GM19395 (cell line): ENCODE results near the gene ADARB2.

Source experiments
- ATAC-seq: cut with Tn5 transposase; IDR thresholded peaks from one replicate; pipeline ENCODE4 v1.9.1; 2021; ENCODE audit warnings: mild to moderate bottlenecking, moderate library complexity; ENCODE audit not compliant: unreplicated experiment

ADARB2 gene

DNA sequence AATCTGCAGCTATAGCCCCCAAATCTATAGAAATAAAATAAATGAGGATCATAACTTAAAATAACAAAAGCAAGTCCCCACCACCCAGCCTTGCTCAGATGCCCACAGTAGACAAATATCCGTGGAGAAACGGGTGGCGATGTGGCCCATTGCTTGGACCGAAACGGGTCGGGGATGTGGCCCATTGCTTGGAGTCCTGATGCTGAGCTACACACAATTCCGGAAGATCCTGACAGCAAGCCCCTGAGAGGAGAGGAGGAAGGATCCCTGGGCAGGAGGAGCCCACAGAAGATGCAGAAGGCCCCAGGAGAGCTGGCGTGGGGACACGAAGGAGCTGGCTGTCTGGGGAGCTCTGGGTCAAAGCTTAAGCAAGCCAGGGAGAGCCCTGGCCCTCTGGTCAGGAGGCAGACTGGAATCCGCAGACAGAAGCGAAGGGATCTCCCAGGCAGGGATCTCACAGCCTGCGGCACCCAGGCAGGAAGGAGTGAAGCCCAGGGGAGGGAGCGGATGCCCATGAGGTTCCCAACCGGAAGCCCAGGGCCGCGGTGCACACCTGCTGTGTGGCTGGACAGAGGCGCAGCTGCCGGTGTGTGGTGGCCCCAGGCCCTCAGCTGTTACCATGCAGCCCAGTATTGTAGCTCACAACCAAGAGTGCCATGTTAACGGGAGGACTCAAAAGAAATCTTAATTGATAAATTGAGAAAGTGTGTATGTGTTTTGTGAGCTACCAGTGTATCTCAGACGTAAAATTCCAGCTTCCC, 138.8 kb downstream of the ADARB2 start:
- ATAC-seq, result no peak

GRCh38 chr10:1597370-1598146, 139.8 kb downstream of the ADARB2 start:
- ATAC-seq, result no peak

DNA sequence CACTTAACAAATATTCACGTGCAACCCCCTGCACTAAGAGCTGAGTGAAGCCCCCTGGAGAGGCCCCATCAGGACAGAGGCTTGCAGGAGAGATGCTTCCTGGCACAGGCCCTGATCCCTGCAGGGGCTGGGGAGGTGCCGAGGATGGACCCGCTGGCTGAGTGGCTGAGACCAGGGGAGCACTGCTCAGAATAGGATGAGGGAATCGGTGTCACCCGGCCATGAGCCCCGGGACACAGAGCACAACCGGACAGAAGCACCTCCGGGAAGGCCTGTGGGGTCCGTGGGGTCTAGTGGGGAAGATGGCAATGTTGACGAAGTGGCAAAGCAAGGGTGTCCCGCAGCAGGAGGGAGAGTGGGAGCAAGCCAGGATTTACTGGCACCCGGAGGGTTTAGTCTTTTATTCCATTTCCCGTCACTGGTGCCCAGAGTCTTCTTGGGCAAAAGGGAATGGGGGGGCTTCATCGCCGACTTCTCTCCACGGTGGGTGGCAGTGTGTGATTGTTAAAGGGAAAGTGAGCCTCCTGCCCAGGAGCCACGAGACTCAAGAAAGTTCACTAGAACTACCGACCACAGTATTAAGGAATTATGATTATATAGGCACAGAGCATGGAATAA, 140.7 kb downstream of the ADARB2 start:
- no peak for ATAC-seq

GRCh38 chr10:1595726-1596125, 141.6 kb downstream of the ADARB2 start:
- no peak for ATAC-seq

DNA sequence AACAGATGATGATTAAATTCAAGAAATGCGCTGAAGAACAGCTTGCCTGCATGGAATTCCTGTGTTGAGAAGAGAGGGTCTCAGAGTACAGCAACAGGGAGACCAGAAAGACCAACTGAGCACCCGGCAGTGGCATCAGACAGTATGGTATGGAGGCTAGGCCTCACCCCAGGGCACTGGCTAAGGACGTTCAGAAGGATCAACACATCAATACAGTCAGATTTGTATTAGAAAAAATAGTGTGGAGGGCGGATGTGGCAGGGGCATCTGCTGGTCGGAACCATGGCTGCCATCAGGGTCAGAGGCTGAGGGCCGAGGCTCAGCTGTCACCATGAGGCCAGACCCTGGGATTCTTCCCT, 142.1 kb downstream of the ADARB2 start:
- ATAC-seq, result no peak

- no peak for ATAC-seq
Observed at GRCh38 chr10:1594372-1595241, 142.7 kb downstream of the ADARB2 start.

DNA sequence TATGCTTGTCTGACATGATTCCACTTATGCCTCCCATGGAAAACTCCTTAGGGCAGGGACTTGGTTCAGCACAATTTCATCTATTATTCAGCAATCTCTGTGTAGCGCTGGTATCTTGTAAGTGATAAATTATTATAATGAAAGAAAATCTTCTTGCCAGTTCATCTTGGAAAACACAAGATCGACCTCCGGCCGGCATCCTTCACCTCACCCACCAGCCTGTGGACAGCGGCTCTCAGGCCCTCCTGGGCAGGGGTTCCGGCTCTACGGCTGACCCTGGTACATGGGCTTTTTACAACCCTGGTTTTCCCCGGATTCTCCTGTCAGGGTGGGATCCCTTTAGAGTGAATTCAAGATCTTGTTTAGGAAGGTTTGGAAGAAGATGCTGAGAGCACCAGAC, 145.6 kb downstream of the ADARB2 start:
- no peak for ATAC-seq

GRCh38 chr10:1591045-1591444, 146.3 kb downstream of the ADARB2 start:
- no peak for ATAC-seq

- ATAC-seq, result no peak
Observed at GRCh38 chr10:1589257-1589656, 148.1 kb downstream of the ADARB2 start.

DNA sequence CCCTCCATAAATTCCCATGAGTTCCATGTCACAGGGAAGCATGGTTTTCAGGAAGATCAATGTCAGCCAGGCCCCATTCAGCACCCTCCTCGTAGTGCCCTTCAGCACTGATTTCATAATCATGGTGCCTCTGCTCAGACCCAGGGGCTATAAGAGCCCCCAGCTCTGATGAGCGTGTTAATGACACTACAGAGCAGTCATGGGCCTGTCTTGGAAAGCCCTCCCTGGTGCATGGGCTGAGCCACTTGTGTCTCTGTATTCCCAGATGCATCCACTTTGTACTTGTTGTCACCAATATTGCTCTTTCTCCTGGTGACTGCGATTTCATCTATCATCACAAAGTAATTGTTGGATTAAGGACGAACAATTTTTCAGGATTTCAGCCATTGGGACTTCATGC, 154.6 kb downstream of the ADARB2 start:
- no peak for ATAC-seq

DNA sequence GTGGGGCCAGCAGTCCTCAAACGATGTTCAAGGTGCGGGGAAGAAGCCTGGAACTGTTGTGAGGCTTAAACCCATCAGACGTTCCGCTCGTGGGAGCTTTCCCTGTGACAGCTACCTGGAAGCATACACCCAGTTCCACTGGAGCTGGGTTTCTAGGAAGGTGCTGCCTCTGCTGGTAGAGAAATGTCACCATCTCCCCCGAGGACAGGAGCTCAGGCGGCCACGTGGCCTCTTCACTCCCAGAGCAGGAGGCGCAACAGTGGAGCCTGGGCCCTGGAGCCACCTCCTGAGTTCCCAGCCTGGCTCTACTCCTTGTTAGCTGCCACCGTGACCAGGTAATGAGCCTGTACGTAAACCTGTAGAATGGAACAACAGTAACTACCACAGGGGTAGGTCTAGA, 156.1 kb downstream of the ADARB2 start:
- ATAC-seq, result no peak

- no peak for ATAC-seq
Observed at GRCh38 chr10:1579671-1580070, 157.7 kb downstream of the ADARB2 start.

- ATAC-seq, result no peak
Observed at GRCh38 chr10:1579141-1579491, 158.2 kb downstream of the ADARB2 start.

DNA sequence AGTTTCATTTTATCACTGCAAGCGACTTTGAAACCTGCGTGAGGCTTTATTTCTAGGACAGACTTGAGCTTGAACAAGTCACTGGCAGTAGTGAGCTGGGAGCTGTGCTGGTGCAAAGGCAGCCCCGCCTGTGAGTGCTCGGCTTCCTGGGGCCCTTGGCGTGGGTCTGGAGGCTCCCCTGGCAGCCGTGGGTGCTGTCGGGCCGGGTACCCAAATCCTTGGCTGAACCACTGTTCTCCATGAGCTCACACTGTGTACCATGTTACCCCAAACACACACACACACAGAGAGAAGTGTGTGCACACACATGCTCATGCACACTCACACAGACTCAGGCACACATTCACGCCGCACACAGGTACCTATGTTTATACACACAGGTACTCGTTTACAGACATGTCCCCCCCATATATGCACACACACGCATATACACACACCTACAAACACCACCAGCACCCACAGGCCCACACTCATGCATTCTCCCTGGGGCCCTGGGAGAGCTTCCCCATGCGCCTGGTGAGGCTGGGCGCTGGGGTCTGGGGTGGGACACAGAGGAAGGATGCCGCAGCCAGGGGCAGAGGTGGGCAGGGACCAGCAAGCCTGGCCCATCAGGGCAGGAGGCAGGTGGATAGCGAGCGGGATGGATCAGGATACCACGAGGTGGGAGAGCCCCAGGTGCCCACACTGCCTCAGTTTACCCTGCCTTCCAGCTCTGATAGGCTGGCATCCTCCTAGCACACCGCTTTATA, 158.8 kb downstream of the ADARB2 start:
- ATAC-seq, result no peak

GRCh38 chr10:1577945-1578344, 159.4 kb downstream of the ADARB2 start:
- ATAC-seq, result no peak

DNA sequence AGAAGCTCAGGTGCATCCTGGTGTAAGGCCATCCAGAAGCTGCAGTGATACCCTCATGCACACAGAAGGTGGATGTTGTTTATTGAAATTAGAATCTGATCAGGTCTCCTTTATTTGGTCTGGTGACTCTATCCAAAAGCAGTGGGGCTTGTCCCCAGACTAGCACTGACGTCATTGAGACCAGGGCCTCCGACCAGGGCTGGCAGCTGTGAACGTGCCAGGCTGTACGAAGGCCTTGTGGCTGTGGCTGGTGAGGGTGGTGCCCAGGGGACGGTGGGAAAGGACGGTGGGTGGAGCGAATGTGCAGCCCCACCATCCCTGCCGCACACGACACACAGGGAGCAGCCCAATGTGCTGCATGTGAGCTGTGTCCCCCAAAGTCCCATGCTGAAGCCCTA, 160.0 kb downstream of the ADARB2 start:
- ATAC-seq, result no peak

- ATAC-seq, result no peak
Observed at GRCh38 chr10:1576467-1577372, 160.6 kb downstream of the ADARB2 start.

GRCh38 chr10:1575481-1576244, 161.7 kb downstream of the ADARB2 start:
- ATAC-seq, result no peak

DNA sequence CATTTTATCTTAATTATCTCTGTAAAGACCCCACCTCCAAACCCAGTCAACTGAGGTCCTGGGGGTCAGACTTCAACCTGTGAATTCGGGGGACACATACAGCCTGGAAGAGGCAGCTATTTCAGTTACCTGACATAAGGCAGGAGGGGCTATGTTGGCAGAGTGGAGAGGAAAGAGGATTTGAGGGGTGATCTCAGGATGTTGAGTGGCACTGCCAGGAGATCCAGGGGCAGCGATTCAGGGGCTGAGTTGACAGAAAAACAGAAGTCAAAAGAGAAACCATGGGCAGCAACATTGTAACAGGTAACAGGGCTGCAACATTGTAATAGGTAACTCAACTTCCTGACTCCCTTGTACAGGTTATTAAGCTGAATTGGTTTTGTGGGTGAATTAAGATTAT, 162.6 kb downstream of the ADARB2 start:
- no peak for ATAC-seq
